Ammon's horn (tissue), 1 donor: ENCODE data around the gene GLB1L3.

Source experiments
- DNase-seq: peaks from one replicate; pipeline ENCODE4 v3.0.0-alpha.2; 2016; ENCODE audit warnings: low spot score

Gene GLB1L3, protein sequence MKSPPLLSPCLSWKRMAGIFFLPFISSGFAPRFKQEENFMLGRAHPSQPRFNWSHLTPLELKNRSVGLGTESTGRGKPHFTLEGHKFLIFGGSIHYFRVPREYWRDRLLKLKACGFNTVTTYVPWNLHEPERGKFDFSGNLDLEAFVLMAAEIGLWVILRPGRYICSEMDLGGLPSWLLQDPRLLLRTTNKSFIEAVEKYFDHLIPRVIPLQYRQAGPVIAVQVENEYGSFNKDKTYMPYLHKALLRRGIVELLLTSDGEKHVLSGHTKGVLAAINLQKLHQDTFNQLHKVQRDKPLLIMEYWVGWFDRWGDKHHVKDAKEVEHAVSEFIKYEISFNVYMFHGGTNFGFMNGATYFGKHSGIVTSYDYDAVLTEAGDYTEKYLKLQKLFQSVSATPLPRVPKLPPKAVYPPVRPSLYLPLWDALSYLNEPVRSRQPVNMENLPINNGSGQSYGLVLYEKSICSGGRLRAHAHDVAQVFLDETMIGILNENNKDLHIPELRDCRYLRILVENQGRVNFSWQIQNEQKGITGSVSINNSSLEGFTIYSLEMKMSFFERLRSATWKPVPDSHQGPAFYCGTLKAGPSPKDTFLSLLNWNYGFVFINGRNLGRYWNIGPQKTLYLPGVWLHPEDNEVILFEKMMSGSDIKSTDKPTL

DNA sequence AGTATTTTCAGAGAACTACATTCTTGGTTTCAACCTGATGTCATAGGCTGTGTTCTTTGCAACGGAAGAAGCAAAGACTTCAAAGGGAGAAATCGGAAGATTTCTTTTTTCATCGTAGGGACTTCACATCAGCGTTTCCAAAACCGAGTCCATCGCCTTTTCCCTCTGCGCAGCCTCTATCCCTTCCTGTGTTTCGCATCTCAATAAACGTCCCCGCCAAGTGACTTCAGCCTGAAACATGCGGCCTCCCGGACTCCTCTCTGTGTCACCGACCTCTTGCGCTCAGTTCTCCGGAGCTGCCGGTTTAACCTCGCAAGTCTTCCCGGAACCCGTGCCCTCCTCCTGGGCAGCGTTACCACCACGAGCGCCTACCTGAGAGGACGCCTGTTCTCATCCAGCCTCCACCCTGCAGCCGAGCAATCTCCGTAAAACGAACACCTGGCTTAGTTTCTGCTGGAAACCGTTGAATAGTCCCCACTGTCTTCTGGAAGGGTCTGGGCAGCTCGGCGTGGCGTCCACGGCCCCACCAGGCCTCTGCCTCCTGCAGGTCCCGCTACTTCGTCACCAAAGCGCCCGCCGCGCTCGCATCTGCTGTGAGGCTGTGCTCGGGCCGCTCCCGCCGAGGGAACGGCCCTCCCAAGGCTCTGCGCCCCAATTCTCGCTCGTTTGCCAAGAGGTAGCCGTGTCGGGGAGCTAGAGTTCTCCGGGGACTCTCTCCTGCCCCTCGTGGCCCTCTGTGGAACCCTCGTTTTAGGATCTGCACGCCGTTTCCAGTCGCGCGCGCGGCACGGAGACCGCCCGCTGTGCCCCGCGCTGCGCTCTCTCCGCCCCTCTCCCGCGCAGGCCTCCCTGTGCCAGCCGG, at the start of gene GLB1L3:
TSS of gene GLB1L3 (plus strand) at position 846 of the 862 bp plus-strand sequence. CDS start 362 bp downstream, outside the sequence.
- peak; percentile 64 for DNase-seq

DNA sequence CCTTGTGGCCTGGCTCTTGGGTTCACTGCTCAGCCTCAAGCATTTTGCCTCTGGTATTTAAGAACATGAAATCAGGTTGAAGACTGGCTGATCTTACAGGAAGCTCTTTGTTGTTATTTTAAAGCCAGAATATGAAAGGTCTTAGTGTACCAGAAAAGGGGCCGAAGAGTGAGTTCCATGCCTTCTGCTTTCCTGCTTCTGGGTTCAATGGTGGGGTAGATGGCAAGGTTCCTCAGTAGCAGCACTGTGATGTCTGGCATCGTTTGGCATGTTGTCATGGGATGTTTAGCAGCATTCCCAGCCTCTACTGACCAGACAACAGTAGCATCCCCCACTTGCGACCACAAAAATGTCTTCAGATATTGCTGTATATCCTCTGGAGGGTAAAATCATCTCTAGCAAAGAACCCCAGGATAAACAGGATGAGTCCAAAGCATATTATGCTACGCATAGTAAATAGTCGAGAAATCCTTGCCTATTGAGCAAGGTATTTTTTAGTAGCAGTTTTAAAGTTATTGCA, 49.3 kb upstream of the GLB1L3 start:
- DNase-seq = no peak

DNA sequence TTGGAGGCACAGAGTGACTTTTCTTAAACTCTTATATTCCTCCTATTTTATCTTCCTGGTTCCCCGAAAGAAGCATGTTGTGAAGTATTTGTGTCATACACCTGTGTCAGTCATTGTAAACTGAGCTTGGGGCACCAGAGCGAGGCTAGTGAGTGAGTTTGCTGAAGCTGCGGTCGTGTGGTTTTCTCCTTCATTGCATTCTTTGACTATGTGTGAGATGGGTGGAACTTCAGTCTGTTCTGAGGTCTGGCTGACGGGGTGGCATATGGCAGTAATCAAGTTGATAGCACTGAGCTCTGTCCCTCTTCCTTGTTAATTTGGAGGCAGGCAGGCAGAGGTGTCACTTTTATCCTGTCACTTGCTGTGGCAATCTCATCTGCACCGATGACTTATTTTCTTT, 47.6 kb upstream of the GLB1L3 start:
- no peak for DNase-seq

DNA sequence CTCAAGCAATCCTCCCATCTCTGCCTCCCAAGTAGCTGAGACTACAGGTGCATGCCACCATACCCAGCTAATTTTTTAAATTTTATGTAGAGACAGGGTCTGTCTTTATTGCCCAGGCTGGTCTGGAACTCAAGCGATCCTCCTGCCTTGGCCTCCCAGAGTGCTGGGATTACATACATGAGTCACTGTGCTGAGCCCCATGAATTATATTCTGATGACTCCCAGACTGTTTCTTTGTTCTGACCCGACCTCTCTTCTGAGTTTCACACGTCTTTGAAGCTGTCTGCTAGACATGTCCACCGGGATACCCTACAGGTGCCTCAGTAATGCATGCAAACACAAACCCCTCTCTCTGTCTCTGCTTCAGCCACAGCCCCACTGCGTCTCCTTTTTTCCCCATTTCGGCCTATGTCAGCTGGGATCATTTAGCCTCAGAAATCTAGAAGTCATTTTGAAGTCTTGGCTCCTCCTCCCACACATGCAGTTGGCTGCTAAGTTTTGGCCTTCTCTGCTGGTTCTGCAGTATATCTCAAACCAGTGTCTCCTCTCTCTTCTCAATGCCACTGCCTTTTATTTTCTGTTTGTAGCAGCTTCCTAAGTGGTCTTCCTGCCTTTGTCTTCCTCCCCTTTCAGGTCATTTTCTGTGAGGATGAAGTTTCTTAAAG, 46.9 kb upstream of the GLB1L3 start:
- DNase-seq = no peak

DNA sequence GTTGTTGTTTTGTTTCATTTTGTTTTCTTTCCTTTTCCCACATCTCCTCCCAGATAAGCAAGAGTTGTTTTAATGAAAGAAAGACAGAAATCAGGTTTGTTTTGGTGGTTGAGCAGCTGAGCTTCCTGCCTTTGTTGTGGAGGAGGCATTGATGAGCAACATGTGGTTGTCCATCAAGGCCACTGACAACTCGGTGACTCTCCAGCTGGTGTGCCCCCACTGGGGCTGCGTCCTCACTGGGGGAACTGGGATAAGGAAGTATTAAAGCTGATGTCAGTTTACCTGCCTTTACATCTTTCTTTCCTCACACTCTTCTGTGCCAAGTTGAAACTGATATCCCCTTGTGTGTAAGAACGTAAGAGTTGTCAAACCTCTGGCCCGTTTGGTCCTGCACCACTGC, 45.8 kb upstream of the GLB1L3 start:
- no peak for DNase-seq

DNA sequence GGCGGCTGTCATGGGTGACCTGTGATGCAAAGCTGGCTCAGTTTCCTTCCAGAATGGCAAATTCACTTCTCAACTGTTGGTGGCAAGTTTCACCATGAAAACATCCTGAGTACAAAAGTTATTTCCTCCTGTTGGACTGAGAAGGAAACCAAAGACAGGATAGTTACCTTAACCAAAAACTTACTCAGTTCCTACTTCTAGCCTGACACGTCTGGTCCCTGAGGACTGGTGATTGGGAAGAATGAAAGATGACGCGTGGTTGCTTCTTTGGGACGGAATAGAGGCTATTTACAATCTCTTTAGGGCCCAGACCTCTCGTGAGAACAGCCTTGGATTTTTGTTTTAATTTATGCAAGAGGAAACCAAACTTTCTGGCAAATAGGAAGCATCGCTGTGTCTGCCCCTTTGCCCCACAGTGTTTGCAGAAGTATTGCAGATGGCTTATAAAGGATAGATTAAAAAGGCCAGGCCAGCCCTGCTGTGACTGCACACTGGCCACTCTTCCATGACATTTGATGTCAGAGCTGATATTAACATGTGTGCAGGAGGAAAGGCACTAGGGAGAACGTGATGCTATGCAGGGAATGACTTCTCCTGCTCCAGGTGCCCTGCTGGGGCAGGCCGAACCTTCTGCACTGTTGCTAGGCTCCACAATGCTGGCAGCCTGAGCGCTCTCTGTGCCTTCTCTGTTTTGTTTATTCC, 44.1 kb upstream of the GLB1L3 start:
- DNase-seq = no peak

DNA sequence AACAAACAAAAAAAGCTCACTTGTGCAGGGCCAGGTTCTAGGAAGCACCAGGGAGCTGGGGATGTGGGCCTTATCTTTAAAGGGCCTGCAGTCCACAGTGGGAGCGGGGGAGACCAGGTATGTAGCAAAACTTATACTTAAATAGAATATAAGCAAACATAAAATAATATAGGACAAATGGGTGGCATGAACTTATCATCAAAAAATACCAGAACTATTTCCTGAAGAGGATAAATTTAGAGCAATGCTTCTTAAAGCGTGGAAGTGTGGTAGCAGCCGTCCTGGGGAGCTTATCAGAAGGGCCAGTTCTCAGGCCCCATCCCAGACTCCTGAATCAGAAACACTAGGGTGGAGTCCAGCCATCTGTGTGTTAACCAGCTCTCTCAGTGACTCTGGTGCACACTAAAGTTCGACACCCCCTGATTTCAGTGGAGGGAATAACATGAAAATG, 42.4 kb upstream of the GLB1L3 start:
- no peak for DNase-seq

DNA sequence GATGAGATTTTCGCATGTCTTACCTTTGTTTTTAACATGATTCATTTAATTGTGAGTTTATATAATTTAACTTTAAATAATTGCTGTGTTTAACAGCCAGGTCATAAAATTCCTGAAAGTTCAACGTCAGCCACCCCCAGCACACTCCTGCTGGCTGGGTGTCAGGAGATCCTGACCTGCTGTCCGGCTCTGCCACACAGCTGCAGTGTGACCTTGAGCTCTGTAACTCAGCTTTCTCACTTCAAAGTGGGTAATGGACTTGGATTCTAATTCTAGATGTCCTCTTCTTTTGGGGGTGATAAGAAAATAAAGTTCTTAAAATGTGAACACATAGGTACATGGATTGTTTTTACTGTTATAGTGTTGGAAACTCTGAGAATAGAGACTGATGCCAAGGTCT, 40.8 kb upstream of the GLB1L3 start:
- no peak for DNase-seq

DNA sequence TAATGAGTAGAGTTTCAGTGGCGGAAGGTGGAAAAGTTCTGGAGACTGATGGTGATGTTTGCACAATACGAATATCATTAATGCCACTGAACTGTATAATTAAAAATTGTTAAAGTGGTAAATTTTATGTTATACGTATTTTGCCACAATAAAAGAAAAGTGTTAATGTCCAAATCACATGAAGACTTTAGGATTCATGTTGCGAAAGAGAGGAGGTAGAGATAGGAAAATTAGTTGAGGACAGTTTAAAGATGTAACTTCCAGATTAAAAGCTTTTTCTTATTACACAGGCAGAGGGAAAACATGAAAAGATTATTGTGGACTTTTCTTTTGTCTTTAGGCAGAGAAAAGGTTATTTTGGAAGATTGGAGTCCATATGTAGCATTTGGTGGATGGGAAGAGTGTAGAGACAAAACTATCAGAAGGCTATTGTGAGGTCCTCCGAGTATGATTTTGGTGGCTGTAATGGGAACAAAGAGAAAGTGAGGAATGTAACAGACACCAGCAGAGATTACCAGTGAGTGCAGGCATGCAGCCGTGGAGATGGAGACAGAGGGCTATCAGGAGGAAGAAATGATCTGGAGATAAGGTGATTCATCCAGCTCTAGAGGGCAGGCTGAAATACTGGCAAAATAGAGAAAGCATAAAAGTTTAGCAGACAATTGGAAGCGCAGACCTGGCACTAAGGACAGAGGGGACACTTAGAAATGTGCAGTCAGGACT, 39.2 kb upstream of the GLB1L3 start:
- no peak for DNase-seq

DNA sequence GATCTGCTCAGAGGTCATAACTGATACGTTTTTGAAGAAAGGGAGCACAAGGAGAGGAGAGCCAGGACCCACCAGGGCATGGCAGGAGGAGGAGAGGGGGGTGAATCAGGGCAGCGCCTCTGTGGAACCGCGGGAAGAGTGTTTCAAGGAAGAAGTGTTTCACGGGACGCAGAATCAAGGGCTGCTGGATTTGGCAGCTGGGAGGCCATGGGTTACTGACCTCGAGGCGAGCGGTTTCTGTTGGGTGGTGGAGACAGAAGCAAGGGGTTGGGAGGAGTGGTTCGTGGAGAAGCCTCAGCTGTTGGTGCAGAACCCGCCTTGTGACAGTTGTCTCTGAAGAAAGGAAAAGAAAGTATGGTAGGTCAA, 38.6 kb upstream of the GLB1L3 start:
- DNase-seq = no peak

DNA sequence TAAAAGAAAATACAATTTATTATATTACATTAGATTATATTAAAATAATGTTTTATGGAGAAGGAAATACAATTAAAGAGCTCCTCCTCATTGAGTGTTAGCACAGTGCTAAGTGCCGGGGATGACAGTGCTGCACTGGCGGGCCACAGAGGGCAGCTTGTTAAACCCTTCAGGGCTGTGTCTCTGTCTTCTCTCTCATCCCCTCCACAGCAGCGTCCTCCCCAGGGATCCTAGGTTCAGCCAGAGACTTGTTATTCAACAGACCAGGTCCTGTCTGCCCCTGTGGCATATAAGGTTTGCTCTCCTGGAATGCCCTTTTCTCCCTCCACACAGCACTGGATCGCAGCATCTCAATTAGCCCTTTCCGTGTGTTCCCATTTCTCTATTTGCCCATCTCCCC, 37.2 kb upstream of the GLB1L3 start:
- DNase-seq = no peak

DNA sequence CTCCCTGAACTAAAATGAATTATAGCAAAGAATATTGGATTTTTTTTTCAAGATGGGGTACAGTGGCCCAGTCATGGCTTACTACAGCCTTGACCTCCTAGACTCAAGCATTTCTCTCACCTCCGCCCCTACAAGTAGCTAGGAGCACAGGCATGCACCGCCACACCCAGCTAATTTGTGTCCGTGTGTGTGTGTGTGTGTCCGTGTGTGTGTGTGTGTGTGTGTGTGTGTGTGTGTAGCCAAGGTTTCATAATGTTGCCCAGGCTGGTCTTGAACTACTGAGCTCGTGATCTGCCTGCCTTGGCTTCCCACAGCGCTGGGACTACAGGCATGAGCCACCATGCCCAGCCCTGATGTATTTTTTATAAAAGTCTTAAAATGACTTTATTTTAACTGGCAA, 35.6 kb upstream of the GLB1L3 start:
- DNase-seq = no peak

DNA sequence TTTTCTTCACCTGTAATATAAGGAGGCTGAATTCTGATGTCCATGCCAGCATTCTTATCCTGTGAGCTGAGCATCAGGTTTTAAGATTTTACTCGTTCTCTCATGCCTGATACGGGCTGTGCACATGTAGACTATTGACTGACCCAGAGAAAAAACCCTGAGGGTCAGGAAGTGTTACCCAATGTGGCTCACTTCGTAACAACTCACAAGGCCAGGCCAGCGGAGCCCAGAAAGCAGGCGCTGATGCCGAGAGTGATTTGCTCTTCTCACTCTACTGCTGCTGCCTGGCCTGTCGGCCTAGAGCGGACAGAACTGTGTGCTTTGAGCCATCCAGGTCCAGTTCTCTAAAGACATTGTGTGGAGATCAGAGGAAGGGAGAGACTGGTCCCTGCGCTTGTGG, 33.8 kb upstream of the GLB1L3 start:
- DNase-seq = no peak

DNA sequence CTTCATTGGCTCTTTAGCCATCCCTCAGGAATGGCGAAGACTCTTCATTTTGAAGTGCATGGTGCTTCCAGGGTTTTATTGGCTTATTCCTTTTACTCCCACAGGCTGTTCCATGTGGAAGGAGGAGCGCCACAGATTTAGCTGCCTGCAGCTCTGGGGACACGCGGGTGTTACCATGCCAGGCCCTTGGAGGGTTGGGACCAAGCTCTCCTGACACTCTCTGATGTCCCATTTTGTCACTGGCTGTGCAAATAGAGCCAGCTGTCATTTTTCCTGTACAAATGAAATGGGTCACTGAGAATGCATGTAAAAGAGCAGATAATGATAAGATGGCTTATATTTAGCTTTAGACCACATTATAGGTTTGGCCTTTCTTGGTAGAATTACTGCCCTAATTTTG, 32.3 kb upstream of the GLB1L3 start:
- no peak for DNase-seq

DNA sequence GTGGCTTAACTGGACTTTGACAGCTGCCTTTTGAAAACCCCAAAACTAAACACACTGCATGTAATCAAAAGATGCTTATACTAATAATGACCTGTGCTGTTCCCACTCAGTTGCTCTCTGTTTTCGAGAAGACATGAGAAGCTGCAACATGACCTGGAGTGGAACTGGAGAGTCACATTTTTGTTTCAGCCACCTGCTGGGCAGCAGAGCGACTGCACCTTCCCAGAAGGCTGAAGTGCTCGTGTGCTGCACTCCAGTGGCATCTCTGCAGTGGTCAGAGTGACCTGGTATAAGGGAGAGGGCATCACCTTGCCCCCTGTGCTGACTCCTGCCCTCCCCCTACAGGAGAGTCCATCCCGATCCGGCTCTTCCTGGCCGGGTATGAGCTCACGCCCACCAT, 31.6 kb upstream of the GLB1L3 start:
- DNase-seq = no peak

DNA sequence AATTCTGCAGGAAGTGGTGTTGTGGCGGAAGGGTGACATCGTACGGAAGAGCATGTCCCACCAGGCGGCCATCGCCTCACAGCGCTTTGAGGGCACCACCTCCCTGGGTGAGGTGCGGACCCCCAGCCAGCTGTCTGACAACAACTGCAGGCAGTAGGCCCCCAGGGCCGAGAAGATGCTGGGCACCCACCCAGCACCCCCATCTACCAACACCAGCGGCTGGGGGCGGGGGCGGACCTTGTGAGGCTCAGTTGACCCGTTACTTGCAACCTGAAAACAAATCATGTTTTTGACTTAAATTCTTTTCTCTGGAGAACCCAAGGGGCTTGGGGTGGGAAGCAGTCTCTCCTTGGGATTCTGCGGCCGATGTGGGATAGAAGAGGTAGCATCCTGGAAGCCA, 30.7 kb upstream of the GLB1L3 start:
- no peak for DNase-seq

DNA sequence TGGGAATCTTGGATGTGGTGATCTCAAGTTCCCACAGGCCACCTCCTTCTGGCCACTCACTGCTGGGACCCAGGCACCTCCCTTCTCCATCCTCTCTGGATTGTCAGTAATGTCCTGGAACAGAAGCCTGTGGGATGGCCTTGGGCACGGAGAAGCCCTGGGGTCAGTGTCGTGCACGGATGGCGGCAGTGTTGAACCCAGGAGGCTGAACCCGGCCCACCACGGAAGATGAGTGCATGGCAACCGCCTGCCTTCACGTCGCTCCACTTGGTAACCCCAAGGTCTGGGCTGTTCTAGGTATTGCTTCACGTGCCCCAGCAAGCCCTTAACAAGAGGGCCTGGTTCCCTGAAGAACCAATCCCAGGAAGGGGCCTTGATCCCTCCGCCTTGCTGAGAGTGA, 30.1 kb upstream of the GLB1L3 start:
- no peak for DNase-seq

DNA sequence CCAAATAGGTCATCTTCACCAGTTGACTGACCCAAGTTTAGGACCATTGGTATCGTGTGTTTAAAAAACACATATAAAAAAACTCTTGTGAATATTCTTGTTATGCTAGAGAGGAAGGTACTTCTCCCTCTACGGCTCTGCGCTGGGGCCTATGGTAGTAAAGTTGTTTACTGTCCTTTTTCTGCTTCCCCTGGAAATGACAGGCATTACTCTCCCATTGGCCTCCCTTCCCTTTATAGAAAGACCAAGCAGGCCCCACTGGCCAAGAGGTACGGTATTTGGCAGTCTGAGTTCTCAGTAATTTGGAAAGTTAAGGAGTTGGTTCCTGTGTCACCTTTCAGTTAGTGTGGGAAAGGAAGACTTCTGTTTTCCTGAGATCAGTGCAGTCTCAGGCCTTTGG, 29.5 kb upstream of the GLB1L3 start:
- DNase-seq = no peak

DNA sequence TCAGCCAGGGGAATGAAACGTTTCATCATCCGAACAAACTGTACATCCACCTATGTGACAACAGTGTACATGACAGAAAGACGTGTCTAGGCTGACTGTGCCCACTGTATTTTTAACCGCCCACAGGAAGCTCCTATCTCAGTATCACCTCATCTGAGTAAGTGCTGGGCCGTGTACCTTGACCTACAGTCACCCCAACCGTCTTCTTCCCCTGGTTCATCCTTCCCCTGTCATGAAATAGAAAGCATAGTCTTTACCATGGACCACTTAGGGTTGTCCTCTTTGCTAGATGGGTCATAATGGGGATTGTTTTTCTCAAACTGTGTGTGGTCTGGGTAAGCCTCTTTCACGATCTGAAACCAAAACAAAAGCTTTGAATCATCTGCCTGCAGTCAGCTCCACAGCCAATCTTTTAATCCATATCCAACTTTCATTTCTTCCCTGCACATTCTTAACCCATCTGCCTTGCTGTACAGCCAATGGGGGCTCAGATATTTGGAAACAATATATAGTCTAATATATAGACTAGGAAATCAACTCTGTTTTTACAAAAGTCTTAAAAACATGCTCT, 27.2 kb upstream of the GLB1L3 start:
- DNase-seq = no peak

DNA sequence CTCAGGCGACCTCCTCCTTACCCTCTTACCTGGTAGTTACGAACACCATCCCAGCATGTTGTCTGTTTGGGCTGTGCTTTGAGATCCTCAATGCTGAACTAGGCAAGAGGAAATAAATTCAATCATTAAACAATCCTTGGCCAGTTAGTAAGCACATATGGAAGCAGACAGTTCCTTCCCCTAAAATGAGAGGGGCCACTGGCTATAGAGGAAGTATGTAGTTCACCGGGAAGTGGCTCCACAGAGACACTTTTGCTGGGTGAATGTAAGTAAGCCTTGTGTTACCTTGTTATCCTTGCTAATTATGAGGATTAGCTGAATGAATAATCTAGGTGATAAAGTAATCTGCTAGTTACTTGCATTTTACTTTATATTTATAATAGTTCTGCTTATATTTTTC, 25.9 kb upstream of the GLB1L3 start:
- DNase-seq = no peak
